D721Med (cell line): ENCODE data around the gene STIM2.
A peak's percentile ranks its signal among the peaks of the same experiment; 100 is the strongest.

Experiments used
- DNase-seq: peaks from one replicate; pipeline ENCODE4 v3.0.0; 2011; ENCODE audit warnings: low spot score; ENCODE audit not compliant: insufficient read length
- FAIRE-seq: peaks from 2 replicates; lab custom pipeline; 2011; peaks lifted over from hg19 to GRCh38; lab: Jason Lieb, UNC
- TF ChIP-seq, protein P1 (sequence below): IDR thresholded peaks from 2 replicates; pipeline ENCODE4 v1.5.1; 2012; ENCODE audit warnings: mild to moderate bottlenecking, control low read depth; ENCODE audit not compliant: insufficient read depth; ENCODE audit errors: missing control alignments

STIM2 gene

DNA sequence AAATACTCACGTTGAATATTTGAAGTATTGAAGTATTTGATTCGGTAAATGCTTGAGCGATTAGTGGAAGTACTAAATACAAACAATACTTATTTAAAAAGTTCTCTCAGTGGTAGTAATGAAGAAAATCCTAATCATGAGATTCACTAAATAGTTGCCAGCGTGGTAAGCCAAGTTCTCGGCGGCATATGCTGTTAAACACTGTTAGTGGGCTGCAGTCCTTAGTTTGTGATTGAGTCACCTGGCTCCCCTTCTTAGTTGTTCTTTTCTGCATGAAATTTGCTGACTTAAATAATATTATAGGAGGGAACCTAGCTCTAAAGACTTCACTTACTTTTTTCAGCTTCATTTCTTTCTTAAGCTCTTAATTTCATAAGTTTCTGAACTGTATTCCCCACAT lies 51.4 kb downstream of the STIM2 start:
- FAIRE-seq = no peak
- no peak for DNase-seq
- TF ChIP-seq, protein P1, sequence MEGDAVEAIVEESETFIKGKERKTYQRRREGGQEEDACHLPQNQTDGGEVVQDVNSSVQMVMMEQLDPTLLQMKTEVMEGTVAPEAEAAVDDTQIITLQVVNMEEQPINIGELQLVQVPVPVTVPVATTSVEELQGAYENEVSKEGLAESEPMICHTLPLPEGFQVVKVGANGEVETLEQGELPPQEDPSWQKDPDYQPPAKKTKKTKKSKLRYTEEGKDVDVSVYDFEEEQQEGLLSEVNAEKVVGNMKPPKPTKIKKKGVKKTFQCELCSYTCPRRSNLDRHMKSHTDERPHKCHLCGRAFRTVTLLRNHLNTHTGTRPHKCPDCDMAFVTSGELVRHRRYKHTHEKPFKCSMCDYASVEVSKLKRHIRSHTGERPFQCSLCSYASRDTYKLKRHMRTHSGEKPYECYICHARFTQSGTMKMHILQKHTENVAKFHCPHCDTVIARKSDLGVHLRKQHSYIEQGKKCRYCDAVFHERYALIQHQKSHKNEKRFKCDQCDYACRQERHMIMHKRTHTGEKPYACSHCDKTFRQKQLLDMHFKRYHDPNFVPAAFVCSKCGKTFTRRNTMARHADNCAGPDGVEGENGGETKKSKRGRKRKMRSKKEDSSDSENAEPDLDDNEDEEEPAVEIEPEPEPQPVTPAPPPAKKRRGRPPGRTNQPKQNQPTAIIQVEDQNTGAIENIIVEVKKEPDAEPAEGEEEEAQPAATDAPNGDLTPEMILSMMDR = no peak

DNA sequence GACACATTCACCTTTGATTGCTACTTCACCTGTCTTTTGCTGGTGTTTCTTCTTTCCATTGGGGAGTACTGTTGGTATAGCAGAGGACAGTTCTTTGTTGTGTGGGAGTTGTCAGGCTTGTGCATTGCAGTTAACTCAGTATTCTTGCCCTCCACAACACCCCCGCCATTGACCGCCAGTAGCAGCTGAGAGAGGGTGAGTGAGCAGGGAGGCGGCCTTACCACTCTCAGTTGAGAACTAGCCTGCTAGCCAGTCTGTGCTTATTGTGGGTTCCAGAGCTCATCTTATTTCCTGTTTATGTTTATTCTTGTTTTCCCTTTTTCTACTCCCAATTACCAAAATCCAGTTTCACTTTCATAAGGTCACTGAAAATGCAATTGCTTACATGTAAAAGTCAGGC lies 52.2 kb downstream of the STIM2 start:
- FAIRE-seq (no peak), DNase-seq (no peak)
- TF ChIP-seq, protein P1 = no peak

DNA sequence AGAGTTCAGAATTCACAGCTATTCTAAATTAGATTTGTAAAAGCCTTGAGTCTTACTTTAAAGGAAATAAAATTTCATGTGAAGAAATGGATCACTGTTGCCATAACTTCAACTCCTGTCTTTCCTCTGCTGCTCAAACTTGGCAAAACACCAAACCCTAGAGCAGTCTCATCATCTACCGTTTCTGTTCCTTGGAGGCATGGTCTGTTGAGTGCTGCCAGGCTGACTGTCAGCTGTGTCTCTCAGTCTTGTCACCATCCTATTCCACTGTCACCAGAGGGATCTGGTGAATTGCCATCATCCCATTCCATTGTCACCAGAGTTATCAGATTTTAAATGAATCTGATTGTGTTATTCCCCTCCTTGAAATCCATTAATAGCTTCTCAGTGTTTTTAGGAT lies 55.6 kb downstream of the STIM2 start:
- TF ChIP-seq, protein P1 = no peak
- DNase-seq (no peak), FAIRE-seq (peak; percentile 16)

DNA sequence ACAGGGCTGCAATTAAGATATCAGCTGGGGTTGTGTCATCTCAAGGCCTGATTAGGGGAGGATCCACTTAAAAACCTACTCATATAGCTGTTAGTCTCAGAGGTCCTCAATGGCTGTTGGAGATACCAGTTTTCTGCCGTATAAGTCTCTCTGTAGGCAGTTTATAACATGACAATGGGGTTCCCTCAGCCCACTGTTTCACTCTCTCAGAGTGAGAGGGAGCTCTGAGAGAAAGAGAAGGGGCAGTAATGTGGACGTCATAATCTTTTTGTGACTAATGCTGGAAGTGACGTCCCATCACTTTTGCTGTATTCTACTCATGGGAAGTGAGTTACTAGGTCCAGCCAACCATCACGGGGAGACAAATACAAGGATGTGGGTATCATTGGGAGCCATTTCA lies 70.3 kb downstream of the STIM2 start:
- FAIRE-seq (no peak), DNase-seq (no peak)
- TF ChIP-seq, protein P1 = no peak

DNA sequence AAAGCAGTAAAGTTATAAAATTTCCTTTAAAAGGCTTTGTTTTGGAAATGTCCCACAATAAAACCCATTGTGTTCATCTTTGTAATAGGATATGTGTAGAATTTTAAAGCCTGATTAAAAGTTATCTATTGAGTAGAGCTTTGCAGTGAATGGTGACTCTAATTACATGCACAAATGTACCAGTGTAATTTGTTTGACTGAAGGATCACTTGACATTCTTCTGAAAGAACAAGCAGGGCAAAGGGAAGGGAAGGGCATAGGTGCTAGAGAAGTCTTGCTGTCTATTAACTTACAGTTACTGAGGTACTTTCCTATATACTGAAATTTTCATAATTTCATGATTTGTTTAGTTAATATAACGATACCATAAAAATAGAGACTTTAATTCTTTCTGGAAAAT lies 70.8 kb downstream of the STIM2 start:
- DNase-seq (no peak), FAIRE-seq (no peak)
- TF ChIP-seq, protein P1 = no peak

DNA sequence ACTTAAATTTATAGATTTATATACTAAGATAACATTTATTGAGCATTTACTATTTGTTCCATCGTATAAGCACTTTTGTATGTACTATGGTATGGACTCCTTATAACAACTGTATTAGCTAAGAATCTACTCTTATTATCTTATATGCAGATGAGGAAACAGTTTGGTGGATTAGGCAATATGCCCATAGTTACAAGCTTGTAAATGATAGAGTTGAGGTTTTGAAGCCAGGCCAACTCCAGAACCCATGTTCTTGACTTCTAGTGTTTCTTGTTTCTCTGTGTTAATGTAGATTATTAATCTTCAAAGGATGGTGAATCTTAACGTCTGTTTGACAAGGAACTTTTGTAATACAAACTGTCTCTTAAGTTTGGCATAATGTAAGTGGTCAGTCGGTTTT lies 71.3 kb downstream of the STIM2 start:
- FAIRE-seq (no peak), DNase-seq (no peak)
- TF ChIP-seq, protein P1 = no peak

DNA sequence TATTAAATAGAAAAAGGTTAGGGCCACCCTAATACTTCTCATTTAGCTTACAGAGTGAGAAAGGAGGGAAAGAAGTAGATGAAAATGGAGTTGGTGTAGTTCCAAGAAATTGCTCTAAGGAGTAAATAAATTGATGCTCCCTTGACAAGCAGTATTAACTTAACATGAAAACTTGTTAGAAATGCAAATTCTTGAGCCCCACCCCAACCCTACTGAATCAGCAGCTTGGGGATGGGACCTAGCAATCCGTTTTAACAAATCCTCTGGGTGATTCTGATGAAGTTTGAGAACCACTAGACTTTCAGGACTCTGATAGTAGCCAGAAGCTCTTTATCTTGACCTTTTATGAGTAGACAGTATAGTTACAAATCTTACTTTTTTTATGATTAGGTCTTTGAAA lies 74.8 kb downstream of the STIM2 start:
- DNase-seq (no peak), FAIRE-seq (no peak)
- TF ChIP-seq, protein P1 = no peak
